PC-3 (cell line): ENCODE results near the gene TMED8. TPM values are rescaled to one million over a fixed set of nuclear protein-coding genes. Genes with fewer than 3 reads are reported as not detected.

Experiments
- ATAC-seq: fragments of 200-7000 bp; cut with Tn5 transposase; 2 replicates; pipeline ENCODE4 v1.9.1; 2020; ENCODE audit warnings: mild to moderate bottlenecking, moderate library complexity
- BruUV-seq: library from RNA; stranded (reverse); fragments of 400-500 nt; replicated peaks from 2 replicates; lab custom pipeline; 2021; lab: Mats Ljungman, UMichigan
- CTCF ChIA-PET: fragments of 300-600 bp; sonication (Branson Sonifier 250); formaldehyde crosslinking; loops from one replicate; lab custom pipeline; 2022; ENCODE audit warnings: antibody characterized with exemption; lab: Charles Lee
- POLR2A ChIA-PET: fragments of 300-600 bp; sonication (Branson Sonifier 250); formaldehyde crosslinking; loops from one replicate; lab custom pipeline; 2022; ENCODE audit warnings: antibody characterized with exemption; ENCODE audit not compliant: unreplicated experiment; lab: Charles Lee
- DNase-seq: peaks from one replicate; pipeline ENCODE4 v3.0.0-alpha.2; 2015
- H2AFZ ChIP-seq: fragments of 300-600 bp; sonication (generic); 2 replicates; pipeline ENCODE4 v1.6.0; 2016; ENCODE audit warnings: antibody characterized with exemption, low read length
- H3F3A ChIP-seq: fragments of 300-600 bp; sonication (generic); one replicate; pipeline ENCODE4 v1.6.0; 2017; ENCODE audit warnings: antibody characterized with exemption, low read length, control low read depth, mild to moderate bottlenecking; ENCODE audit not compliant: unreplicated experiment
- H3K27ac ChIP-seq: fragments of 300-600 bp; sonication (generic); 2 replicates; pipeline ENCODE4 v1.5.1; 2016; ENCODE audit warnings: mild to moderate bottlenecking, low read length
- H3K27me3 ChIP-seq: fragments of 300-600 bp; sonication (generic); 2 replicates; pipeline ENCODE4 v1.6.1; 2016; ENCODE audit warnings: low read length, mixed read lengths
- H3K36me3 ChIP-seq: fragments of 300-600 bp; sonication (generic); 2 replicates; pipeline ENCODE4 v1.6.1; 2016; ENCODE audit warnings: low read depth, mixed run types, low read length, mixed read lengths
- H3K4me1 ChIP-seq: fragments of 300-600 bp; sonication (generic); 2 replicates; pipeline ENCODE4 v1.5.1; 2016; ENCODE audit warnings: low read length; ENCODE audit not compliant: insufficient read depth
- H3K4me2 ChIP-seq: fragments of 300-600 bp; sonication (generic); 2 replicates; pipeline ENCODE4 v1.6.0; 2016; ENCODE audit warnings: low read length
- H3K4me3 ChIP-seq: fragments of 300-600 bp; sonication (generic); 2 replicates; pipeline ENCODE4 v1.5.1; 2016; ENCODE audit warnings: mild to moderate bottlenecking, low read length, mixed read lengths
- H3K79me2 ChIP-seq: fragments of 300-600 bp; sonication (generic); 2 replicates; pipeline ENCODE4 v1.6.1; 2017; ENCODE audit warnings: low read length, mixed read lengths
- H3K9ac ChIP-seq: fragments of 300-600 bp; sonication (generic); 2 replicates; pipeline ENCODE4 v1.6.0; 2016; ENCODE audit warnings: mild to moderate bottlenecking, low read length
- H3K9me2 ChIP-seq: fragments of 300-600 bp; sonication (generic); replicated peaks from 2 replicates; pipeline ENCODE4 v1.6.1; 2016; ENCODE audit warnings: mixed run types, low read length, mixed read lengths
- H3K9me3 ChIP-seq: fragments of 300-600 bp; sonication (generic); 2 replicates; pipeline ENCODE4 v1.6.1; 2016; ENCODE audit warnings: low read length, mixed read lengths
- H4K20me1 ChIP-seq: fragments of 300-600 bp; sonication (generic); 2 replicates; pipeline ENCODE4 v1.6.1; 2016; ENCODE audit warnings: low read length, mixed read lengths
- CTCF ChIP-seq: fragments of 300-600 bp; sonication (generic); conservative IDR thresholded peaks from 2 replicates; pipeline ENCODE4 v1.5.1; 2017; ENCODE audit warnings: antibody characterized with exemption, low read depth, mild to moderate bottlenecking, low read length
- EZH2 ChIP-seq: fragments of 300-600 bp; sonication (generic); IDR thresholded peaks from one replicate; pipeline ENCODE4 v1.6.1; 2017; ENCODE audit warnings: antibody characterized with exemption, mild to moderate bottlenecking, low read length; ENCODE audit not compliant: unreplicated experiment
- EZH2phosphoT487 ChIP-seq: fragments of 300-600 bp; sonication (generic); IDR thresholded peaks from 2 replicates; pipeline ENCODE4 v1.6.1; 2018; ENCODE audit warnings: mild to moderate bottlenecking, antibody characterized with exemption, low read length, borderline replicate concordance
- intact Hi-C: fragments of 100-400 bp; cut with micrococcal nuclease; formaldehyde crosslinking; loops from 2 replicates; pipeline ENCODE4 v1.9.0; 2023
- total RNA-seq: library from RNA; depleted of rRNA; stranded (reverse); fragments of >200 nt; gene quantifications from 2 replicates; pipeline ENCODE4 v1.2.3, GENCODE V29; 2014

Gene TMED8
- total RNA-seq, 1 experiment from 2014 or later = 16.8 TPM

GRCh38 chr14:77407158-77407557, 30.3 kb upstream of the TMED8 start:
- H3F3A ChIP-seq = no peaks in the 10 kb centered on the region
- no peak overlapping the region for H3K4me2 ChIP-seq
- BruUV-seq = no TSS peak
- intact Hi-C loops = no loop called here
- H3K27me3 ChIP-seq = no peaks in the 10 kb centered on the region
- ChIA-PET POLR2A (no interaction called here), CTCF (interaction anchor here (0.7 kb wide), 1 partner anchor 26 kb away, joined by 3 read pairs; no protein-coding TSS in a partner anchor)
- H3K9me3 ChIP-seq = no peaks in the 10 kb centered on the region
- no peaks in the 10 kb centered on the region for H3K9me2 ChIP-seq
- no peak for TF ChIP-seq EZH2
- no peak for TF ChIP-seq EZH2phosphoT487
- no peak for TF ChIP-seq CTCF
- H3K4me1 ChIP-seq = peaks cover 7% of the 10 kb centered on the region
- H2AFZ ChIP-seq = no peak overlapping the region
- no peak overlapping the region for H3K4me3 ChIP-seq
- H3K79me2 ChIP-seq = no peaks in the 10 kb centered on the region
- no peak for DNase-seq
- no peaks in the 10 kb centered on the region for H3K36me3 ChIP-seq
- no peak for ATAC-seq
- no peak overlapping the region for H3K27ac ChIP-seq
- H3K9ac ChIP-seq = no peak overlapping the region
- no peaks in the 10 kb centered on the region for H4K20me1 ChIP-seq

GRCh38 chr14:77406718-77407117, 29.8 kb upstream of the TMED8 start:
- DNase-seq (no peak), ATAC-seq (no peak)
- Histone ChIP-seq H3K4me2 (no peak overlapping the region), H4K20me1 (no peaks in the 10 kb centered on the region), H3K9me2 (no peaks in the 10 kb centered on the region), H3F3A (no peaks in the 10 kb centered on the region), H3K4me1 (peaks cover 7% of the 10 kb centered on the region), H3K36me3 (no peaks in the 10 kb centered on the region), H3K27me3 (no peaks in the 10 kb centered on the region), H3K9ac (no peak overlapping the region), H3K27ac (no peak overlapping the region), H2AFZ (no peak overlapping the region), H3K9me3 (no peaks in the 10 kb centered on the region), H3K79me2 (no peaks in the 10 kb centered on the region), H3K4me3 (no peak overlapping the region)
- POLR2A ChIA-PET = no interaction called here
- intact Hi-C loops = no loop called here
- no peak for TF ChIP-seq EZH2
- no peak for TF ChIP-seq CTCF
- no peak for TF ChIP-seq EZH2phosphoT487
- no TSS peak for BruUV-seq
- CTCF ChIA-PET = no interaction called here

- H3K4me1 ChIP-seq = peaks cover 7% of the 10 kb centered on the region
- intact Hi-C loops = no loop called here
Measured at GRCh38 chr14:77406086-77406485, 29.2 kb upstream of the TMED8 start.

More at GRCh38 chr14:77406086-77406485, 29.2 kb upstream of the TMED8 start:
- Histone ChIP-seq H3K27ac (no peak overlapping the region), H3K4me2 (no peak overlapping the region), H4K20me1 (no peaks in the 10 kb centered on the region), H3K9me2 (no peaks in the 10 kb centered on the region), H3K9ac (no peak overlapping the region), H3K4me3 (no peak overlapping the region), H3K9me3 (no peaks in the 10 kb centered on the region), H2AFZ (no peak overlapping the region), H3K36me3 (no peaks in the 10 kb centered on the region), H3F3A (no peaks in the 10 kb centered on the region), H3K79me2 (no peaks in the 10 kb centered on the region), H3K27me3 (no peaks in the 10 kb centered on the region)
- ATAC-seq (peak; percentile 48), DNase-seq (peak; percentile 33)
- no peak for TF ChIP-seq CTCF
- no peak for TF ChIP-seq EZH2phosphoT487
- TF ChIP-seq EZH2 = no peak
- POLR2A ChIA-PET = no interaction called here
- BruUV-seq = no TSS peak
- CTCF ChIA-PET = interaction anchor here (0.6 kb wide), 1 partner anchor 87 kb away, joined by 4 read pairs; no protein-coding TSS in a partner anchor
